Common myeloid progenitor, CD34-positive (primary cell): ENCODE data around the gene UVRAG.

Source experiments
- CTCF ChIA-PET: fragments of 350-600 bp; sonication (Branson Sonifier 250); formaldehyde crosslinking; loops from one replicate; lab custom pipeline; 2021; ENCODE audit warnings: antibody characterized with exemption; lab: Charles Lee
- POLR2A ChIA-PET: fragments of 350-600 bp; sonication (Branson Sonifier 250); formaldehyde crosslinking; loops from one replicate; lab custom pipeline; 2021; ENCODE audit warnings: antibody characterized with exemption; lab: Charles Lee
- DNase-seq, 3 donors: peaks; one replicate each; pipeline versions ENCODE4 v3.0.0 to v3.0.0-alpha.2; 2013
- H3K27ac ChIP-seq, 2 experiments: 1 replicate in 1 of 2; 2 replicates in 1 of 2; pipeline ENCODE4 v1.7.0; 2013; ENCODE audit warnings: inconsistent platforms in 2 of 2, low read length in 2 of 2, mild to moderate bottlenecking in 2 of 2, low read depth in 1 of 2, moderate library complexity in 1 of 2; ENCODE audit not compliant: severe bottlenecking in 2 of 2, insufficient read depth in 1 of 2, poor library complexity in 1 of 2
- H3K27me3 ChIP-seq, 5 experiments: replicated peaks in 2 of 5; 1 replicate in 3 of 5; 2 replicates in 2 of 5; pipeline versions ENCODE4 v1.6.1 to v1.7.0; 2013; ENCODE audit warnings: low read length in 4 of 5, mild to moderate bottlenecking in 2 of 5, moderate library complexity in 2 of 5, inconsistent platforms in 1 of 5; ENCODE audit not compliant: insufficient read depth in 5 of 5, control insufficient read depth in 4 of 5
- H3K36me3 ChIP-seq, 4 experiments: 1 replicate in 2 of 4; 2 replicates in 2 of 4; pipeline versions ENCODE4 v1.6.1 to v1.7.0; 2013; ENCODE audit warnings: low read length in 3 of 4, control low read depth in 1 of 4, mild to moderate bottlenecking in 1 of 4; ENCODE audit not compliant: control insufficient read depth in 4 of 4, insufficient read depth in 4 of 4
- H3K4me1 ChIP-seq, 4 experiments: 1 replicate in 3 of 4; 2 replicates in 1 of 4; pipeline versions ENCODE4 v1.6.1 to v1.7.1; 2013; ENCODE audit warnings: low read length in 3 of 4, mild to moderate bottlenecking in 3 of 4, control low read depth in 1 of 4, inconsistent platforms in 1 of 4, moderate library complexity in 1 of 4; ENCODE audit not compliant: control insufficient read depth in 4 of 4, insufficient read depth in 4 of 4; ENCODE audit errors: control extremely low read depth in 1 of 4
- H3K4me3 ChIP-seq, 7 experiments: 1 replicate in 4 of 7; 2 replicates in 3 of 7; pipeline versions ENCODE4 v1.5.1 to v1.7.0; 2013; ENCODE audit warnings: mild to moderate bottlenecking in 7 of 7, low read length in 6 of 7, moderate library complexity in 6 of 7, inconsistent platforms in 2 of 7, low read depth in 2 of 7, control low read depth in 1 of 7; ENCODE audit not compliant: insufficient read depth in 4 of 7, control insufficient read depth in 1 of 7; ENCODE audit errors: extremely low read depth in 1 of 7
- H3K9me3 ChIP-seq, 5 experiments: 1 replicate in 4 of 5; 2 replicates in 1 of 5; pipeline versions ENCODE4 v1.6.1 to v1.7.1; 2013; ENCODE audit warnings: low read length in 4 of 5, mild to moderate bottlenecking in 2 of 5, inconsistent platforms in 1 of 5, low read depth in 1 of 5, moderate library complexity in 1 of 5; ENCODE audit not compliant: control insufficient read depth in 4 of 5, insufficient read depth in 2 of 5; ENCODE audit errors: control extremely low read depth in 1 of 5
- WGBS: methylation state at CpG from one replicate; pipeline ENCODE4 v1.1.5; 2013; ENCODE audit not compliant: insufficient coverage; 5-methylcytosine and 5-hydroxymethylcytosine counted together

Gene UVRAG

DNA sequence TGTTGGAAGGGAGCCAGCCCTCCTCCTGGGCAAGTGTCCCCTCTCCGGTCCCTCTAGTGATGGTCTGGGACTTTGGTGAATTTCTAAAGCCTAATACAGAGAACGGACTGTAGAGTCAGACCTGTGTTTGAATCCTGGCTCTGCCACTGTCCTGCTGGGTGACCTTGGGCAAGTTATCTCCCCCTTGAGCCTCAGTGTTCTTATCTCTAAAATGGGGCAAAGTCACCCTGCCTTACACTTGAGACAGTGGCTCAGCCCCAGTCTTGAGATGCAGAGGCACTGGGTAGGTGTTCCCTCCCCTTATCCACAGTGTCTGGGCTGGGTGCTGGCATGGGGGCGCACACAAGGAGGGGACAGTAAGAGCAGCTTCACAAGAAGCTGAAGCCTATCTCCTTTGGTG is 25.5 kb upstream of the UVRAG start:
- ChIA-PET POLR2A (no interaction called here), CTCF (interaction anchor here (1.1 to 1.6 kb wide), 2 partner anchors 9 to 10 kb away, joined by 3 to 4 read pairs; no protein-coding TSS in a partner anchor)
- Histone ChIP-seq H3K27me3 (no peaks in the 10 kb centered on the region), H3K27ac (no peak overlapping the region), H3K36me3 (no peaks in the 10 kb centered on the region), H3K4me1 (no peaks in the 10 kb centered on the region), H3K9me3 (no peaks in the 10 kb centered on the region), H3K4me3 (no peak overlapping the region)
- DNase-seq, result no peak
- 90% methylated on average over 3 of the region's 3 CpGs for WGBS

DNA sequence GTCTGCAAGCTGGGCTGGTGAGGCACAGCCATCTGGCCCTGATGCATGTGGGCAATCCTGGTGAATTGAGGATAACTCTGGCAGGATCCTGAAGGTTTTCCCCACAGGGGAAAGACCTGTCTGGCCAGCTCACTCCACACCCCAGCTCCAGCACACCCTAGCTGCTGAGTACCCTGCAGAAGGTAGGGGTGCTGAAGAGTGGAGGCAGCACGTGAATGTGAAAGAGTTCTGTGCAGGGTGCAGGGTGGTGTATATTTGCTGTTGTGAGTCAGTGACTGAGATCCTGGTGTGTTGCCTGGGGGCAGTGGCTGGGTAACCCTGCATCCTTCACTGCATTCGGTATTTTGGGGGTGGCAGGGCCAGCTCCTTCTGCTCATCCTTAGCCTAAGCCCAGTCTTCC is 24.0 kb upstream of the UVRAG start:
- no peaks in the 10 kb centered on the region for H3K9me3 ChIP-seq
- H3K27ac ChIP-seq, result no peak overlapping the region
- H3K4me1 ChIP-seq, result no peaks in the 10 kb centered on the region
- no peak overlapping the region for H3K4me3 ChIP-seq
- POLR2A ChIA-PET, result no interaction called here
- 85% methylated on average over 2 of the region's 2 CpGs for WGBS
- no peaks in the 10 kb centered on the region for H3K27me3 ChIP-seq
- no peak for DNase-seq
- H3K36me3 ChIP-seq, result no peaks in the 10 kb centered on the region
- CTCF ChIA-PET, result interaction anchor here (0.8 kb wide), 1 partner anchor 10 kb away, joined by 3 read pairs; no protein-coding TSS in a partner anchor

DNA sequence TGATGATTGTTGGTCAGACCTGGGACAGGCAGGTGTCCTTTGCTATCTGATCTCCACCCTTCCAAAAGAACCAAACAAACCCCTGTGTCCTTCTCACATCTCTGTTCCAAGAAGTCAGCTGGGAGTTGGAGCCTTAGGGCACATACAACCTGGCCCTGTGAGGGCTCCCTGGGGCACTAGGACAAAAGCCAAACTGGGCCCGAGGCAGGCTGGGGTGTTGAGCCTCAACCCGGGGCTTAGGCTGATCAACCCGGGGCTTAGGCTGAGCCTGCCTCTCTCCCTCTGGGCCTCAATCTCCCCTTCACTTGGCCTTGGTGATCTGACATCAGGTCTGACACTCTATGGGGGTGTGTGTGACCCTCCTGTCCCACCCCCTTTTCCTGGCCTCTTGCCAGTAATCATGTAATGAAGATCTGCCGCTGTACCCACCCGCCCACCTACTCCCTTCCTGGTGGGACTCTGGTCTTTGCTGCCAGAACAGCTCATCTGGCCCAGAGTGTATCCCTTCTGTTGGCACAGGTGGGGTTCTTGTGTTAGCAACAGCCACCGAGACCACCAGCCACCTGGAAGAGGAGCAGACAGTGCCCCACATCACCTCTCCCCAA is 22.8 kb upstream of the UVRAG start:
- no peak overlapping the region for H3K27ac ChIP-seq
- 97% methylated on average over 6 of the region's 6 CpGs for WGBS
- ChIA-PET POLR2A (no interaction called here), CTCF (no interaction called here)
- H3K4me1 ChIP-seq, result no peaks in the 10 kb centered on the region
- H3K27me3 ChIP-seq, result no peaks in the 10 kb centered on the region
- no peaks in the 10 kb centered on the region for H3K36me3 ChIP-seq
- H3K9me3 ChIP-seq, result no peaks in the 10 kb centered on the region
- H3K4me3 ChIP-seq, result no peak overlapping the region
- no peak for DNase-seq

DNA sequence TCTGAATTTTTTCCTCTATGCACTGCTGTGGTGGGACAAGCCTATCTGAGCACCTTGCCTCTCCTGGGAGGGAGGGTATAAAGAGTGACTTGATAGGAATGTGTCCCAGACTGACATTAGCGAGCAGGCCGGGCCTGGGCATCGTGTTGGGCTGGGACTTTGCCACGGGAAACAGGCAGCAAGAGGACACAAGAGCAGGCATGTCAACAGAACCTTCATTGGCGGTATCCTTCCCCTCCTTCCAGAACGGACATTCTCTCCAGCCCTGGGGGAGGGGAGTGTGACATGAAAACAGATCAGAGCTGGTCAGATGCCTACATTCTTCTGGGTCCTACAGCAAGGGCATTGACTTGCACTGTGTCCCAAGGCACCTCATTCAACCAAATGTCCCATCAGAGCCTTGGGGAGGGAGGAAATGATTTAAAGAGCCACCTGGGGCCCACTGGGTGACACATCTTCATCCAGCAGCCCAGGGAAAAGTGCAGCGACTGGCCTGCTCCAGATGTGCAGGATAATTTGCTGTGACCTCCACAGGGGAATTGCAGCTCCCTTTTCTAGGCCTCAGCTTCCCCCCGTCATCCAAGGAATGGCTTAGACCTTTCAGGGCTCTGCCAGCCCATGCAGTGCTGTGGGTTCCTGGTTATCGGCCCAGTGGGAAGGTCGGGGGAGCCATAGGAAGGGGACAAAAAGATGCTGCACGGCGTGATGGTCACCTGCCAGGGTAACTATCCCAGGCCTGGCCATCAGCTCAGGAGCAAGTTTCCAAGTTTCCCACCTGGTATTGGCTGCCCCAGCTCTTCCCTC is 21.8 kb upstream of the UVRAG start:
- WGBS, result 98% methylated on average over 11 of the region's 12 CpGs
- Histone ChIP-seq H3K4me3 (no peak overlapping the region), H3K36me3 (no peaks in the 10 kb centered on the region), H3K4me1 (no peaks in the 10 kb centered on the region), H3K27me3 (no peaks in the 10 kb centered on the region), H3K27ac (no peak overlapping the region), H3K9me3 (no peaks in the 10 kb centered on the region)
- CTCF ChIA-PET, result interaction anchor here (0.7 to 1.1 kb wide), 3 partner anchors 9 to 14 kb away, joined by 3 to 4 read pairs (median 3); no protein-coding TSS in a partner anchor
- POLR2A ChIA-PET, result no interaction called here
- DNase-seq, result no peak

DNA sequence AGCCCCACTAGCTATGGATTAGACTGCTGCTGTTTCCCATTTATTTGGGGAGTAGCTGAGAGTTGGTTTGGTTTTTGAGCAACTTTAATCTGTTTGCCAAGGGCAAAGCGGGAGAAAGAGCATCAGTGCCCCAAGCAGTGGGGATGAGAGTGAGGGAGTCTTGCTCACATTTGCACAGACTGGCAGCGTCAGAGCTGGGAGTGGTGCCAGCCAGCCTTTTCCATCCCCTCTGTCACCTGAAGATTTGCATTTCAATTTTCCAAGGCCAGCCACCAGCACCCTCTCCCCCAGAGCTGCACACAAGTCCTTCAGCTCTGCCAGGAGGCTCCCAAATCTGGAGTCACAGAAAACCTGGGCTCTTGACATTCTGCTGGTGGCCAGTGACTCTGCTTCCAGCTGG is 21.0 kb upstream of the UVRAG start:
- POLR2A ChIA-PET, result interaction anchor here (0.6 kb wide), 1 partner anchor 52 kb away, joined by 3 read pairs; no protein-coding TSS in a partner anchor
- DNase-seq, result no peak
- Histone ChIP-seq H3K9me3 (no peaks in the 10 kb centered on the region), H3K27me3 (no peaks in the 10 kb centered on the region), H3K4me1 (no peaks in the 10 kb centered on the region), H3K27ac (no peak overlapping the region), H3K4me3 (no peak overlapping the region), H3K36me3 (no peaks in the 10 kb centered on the region)
- CTCF ChIA-PET, result interaction anchor here (0.7 to 1.7 kb wide), 5 partner anchors 8 to 71 kb away, joined by 3 to 5 read pairs (median 3); no protein-coding TSS in a partner anchor
- no CpG with 5 or more reads among the region's 2 CpGs for WGBS

DNA sequence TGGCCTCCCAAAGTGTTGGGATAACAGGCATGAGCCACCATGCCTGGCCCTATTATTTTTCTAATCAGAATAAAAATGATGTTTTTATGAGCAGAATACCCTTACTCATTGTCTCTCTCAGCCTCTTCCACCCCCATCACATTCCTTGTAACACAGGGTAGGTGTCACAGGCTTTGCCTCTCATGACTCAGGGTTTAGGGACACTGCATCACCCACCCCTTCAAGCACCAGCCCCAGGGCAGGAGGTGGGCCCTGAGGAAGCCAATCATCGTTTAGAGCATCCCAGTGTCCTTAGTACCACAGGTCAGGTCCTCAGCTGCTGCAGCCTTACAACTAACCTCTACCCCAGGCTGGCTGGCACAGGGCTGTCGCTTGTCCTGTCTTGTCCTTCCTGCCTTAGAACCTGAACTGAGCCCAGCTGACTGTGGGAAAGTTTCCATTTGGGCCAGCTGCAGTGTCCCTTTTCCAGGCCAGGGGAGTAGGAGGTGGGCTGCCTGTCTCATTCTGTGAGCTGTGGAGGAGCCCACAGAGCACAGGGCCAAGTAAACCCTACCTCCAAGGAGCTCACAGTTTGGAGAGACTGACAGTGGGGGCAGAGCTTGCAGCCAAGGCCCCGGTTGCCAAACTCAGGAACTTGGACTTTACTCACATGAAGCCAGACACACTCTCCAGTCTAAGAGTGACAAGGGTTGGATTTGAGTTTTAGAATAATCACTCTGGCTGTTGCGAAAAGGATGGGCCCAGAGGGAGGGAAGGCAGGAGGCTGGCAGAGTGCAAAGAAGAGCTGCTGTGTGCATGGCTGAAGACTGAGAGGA is 19.5 kb upstream of the UVRAG start:
- ChIA-PET CTCF (interaction anchor here (1.1 to 1.7 kb wide), 3 partner anchors 70 to 74 kb away, joined by 3 to 5 read pairs (median 4); no protein-coding TSS in a partner anchor), POLR2A (no interaction called here)
- no peak for DNase-seq
- Histone ChIP-seq H3K27ac (no peak overlapping the region), H3K9me3 (no peaks in the 10 kb centered on the region), H3K27me3 (no peaks in the 10 kb centered on the region), H3K36me3 (no peaks in the 10 kb centered on the region), H3K4me3 (no peak overlapping the region), H3K4me1 (no peaks in the 10 kb centered on the region)
- 93% methylated on average over 4 of the region's 4 CpGs for WGBS
